Occipital lobe (tissue), 2 donors: ENCODE results near the gene FETUB. TPM values are rescaled to one million over a fixed set of nuclear protein-coding genes. Genes with fewer than 3 reads are reported as not detected.
"Not testable (repeated sequence)": the region's sequence is repeated elsewhere in the genome, so short reads cannot be mapped to it uniquely, and the experiment has no call there.

Experiments
- DNase-seq: peaks from one replicate; lab custom pipeline; 2025; lab: John Stamatoyannopoulos, UW
- total RNA-seq: library from RNA; depleted of rRNA; stranded (reverse); fragments of >200 nt; gene quantifications from one replicate; pipeline ENCODE4 v1.2.3, GENCODE V29; 2014

The FETUB gene
- total RNA-seq, 1 donor from 2014 or later: not detected

- DNase-seq: no peak
Observed at GRCh38 chr3:186669378-186670084, 29.3 kb downstream of the FETUB start.

- no peak for DNase-seq
Observed at GRCh38 chr3:186670155-186670554, 30.0 kb downstream of the FETUB start.

- no peak for DNase-seq
Observed at GRCh38 chr3:186671051-186671450, 30.9 kb downstream of the FETUB start.

- DNase-seq: no peak
Observed at GRCh38 chr3:186678604-186679003, 38.4 kb downstream of the FETUB start.

GRCh38 chr3:186679151-186679550 is 39.0 kb downstream of the FETUB start:
- no peak for DNase-seq

- no peak for DNase-seq
Observed at GRCh38 chr3:186680869-186681268, 40.7 kb downstream of the FETUB start.

- no peak for DNase-seq
Observed at GRCh38 chr3:186682812-186683211, 42.6 kb downstream of the FETUB start.

GRCh38 chr3:186683979-186684378 is 43.8 kb downstream of the FETUB start:
- DNase-seq: no peak

- DNase-seq: not testable (repeated sequence)
Observed at GRCh38 chr3:186686475-186686874, 46.3 kb downstream of the FETUB start.

GRCh38 chr3:186687120-186687651 is 47.0 kb downstream of the FETUB start:
- no peak for DNase-seq

GRCh38 chr3:186690304-186690703 is 50.1 kb downstream of the FETUB start:
- DNase-seq: not testable (repeated sequence)

- no peak for DNase-seq
Observed at GRCh38 chr3:186691676-186692075, 51.5 kb downstream of the FETUB start.

- DNase-seq: no peak
Observed at GRCh38 chr3:186693843-186694242, 53.6 kb downstream of the FETUB start.

GRCh38 chr3:186694288-186695032 is 54.3 kb downstream of the FETUB start:
- DNase-seq: no peak

GRCh38 chr3:186696522-186696921 is 56.3 kb downstream of the FETUB start:
- DNase-seq: no peak

GRCh38 chr3:186697510-186697909 is 57.3 kb downstream of the FETUB start:
- DNase-seq: no peak

GRCh38 chr3:186700267-186700666 is 60.1 kb downstream of the FETUB start:
- no peak for DNase-seq

- DNase-seq: not testable (repeated sequence)
Observed at GRCh38 chr3:186702451-186702850, 62.3 kb downstream of the FETUB start.
